A549 (cell line): ENCODE data around the gene NAXD.
A peak's percentile ranks its signal among the peaks of the same experiment; 100 is the strongest.

Experiments
- CBX2 ChIP-seq: fragments of 200-600 bp; sonication (generic); IDR thresholded peaks from 2 replicates; pipeline ENCODE4 v1.6.1; 2016; ENCODE audit warnings: low read depth, mild to moderate bottlenecking, borderline replicate concordance
- HOXB5 ChIP-seq: fragments of 250-450 bp; sonication (Bioruptor Pico); IDR thresholded peaks from 2 replicates; pipeline ENCODE4 v1.5.0; 2020; ENCODE audit warnings: mild to moderate bottlenecking, moderate library complexity
- KDM1A ChIP-seq: fragments of 200-600 bp; sonication (generic); IDR thresholded peaks from 2 replicates; pipeline ENCODE4 v1.6.1; 2016; ENCODE audit warnings: low read depth, mild to moderate bottlenecking
- RCOR1 ChIP-seq: fragments of 150-350 bp; IDR thresholded peaks from 2 replicates; pipeline ENCODE4 v1.6.1; 2014; ENCODE audit warnings: antibody characterized with exemption, low read length, low read depth
- ZNF302 ChIP-seq: fragments of 250-450 bp; sonication (Bioruptor Pico); IDR thresholded peaks from 2 replicates; pipeline ENCODE4 v1.9.0; 2021; ENCODE audit warnings: inconsistent platforms, mild to moderate bottlenecking, moderate library complexity
- TF ChIP-seq, protein P1 (sequence below): fragments of 250-450 bp; sonication (Bioruptor Pico); IDR thresholded peaks from 2 replicates; pipeline ENCODE4 v1.5.0; 2020; ENCODE audit warnings: low read depth, mild to moderate bottlenecking, moderate library complexity
- TF ChIP-seq, protein P2 (sequence below): fragments of 450-650 bp; IDR thresholded peaks from 2 replicates; pipeline ENCODE4 v1.6.1; 2014; ENCODE audit warnings: antibody characterized with exemption
- TF ChIP-seq, protein P3 (sequence below): fragments of >200 bp; sonication (Bioruptor Twin); formaldehyde crosslinking; IDR thresholded peaks from 3 replicates; pipeline ENCODE4 v1.5.1; 2016

DNA sequence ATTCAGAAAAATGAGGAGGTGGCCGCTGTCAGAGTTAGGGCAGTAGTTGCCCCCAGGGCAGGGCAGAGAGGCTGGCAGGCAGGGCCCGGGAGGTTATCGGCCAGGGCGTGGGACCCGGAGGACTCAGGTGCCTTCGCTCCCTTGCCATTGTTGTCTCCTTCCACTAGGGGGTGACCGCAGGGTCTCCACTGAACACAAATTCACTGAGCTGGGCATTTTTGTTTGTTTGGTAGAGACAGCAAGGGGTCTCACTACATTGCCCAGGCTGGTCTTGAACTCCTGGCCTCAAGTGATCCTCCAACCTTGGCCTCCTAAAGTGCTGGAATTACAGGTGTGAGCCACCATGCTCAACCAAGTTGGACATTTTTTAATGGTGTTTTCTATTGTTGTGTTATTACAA, 65.5 kb downstream of the NAXD start:
- TF ChIP-seq, protein P1, sequence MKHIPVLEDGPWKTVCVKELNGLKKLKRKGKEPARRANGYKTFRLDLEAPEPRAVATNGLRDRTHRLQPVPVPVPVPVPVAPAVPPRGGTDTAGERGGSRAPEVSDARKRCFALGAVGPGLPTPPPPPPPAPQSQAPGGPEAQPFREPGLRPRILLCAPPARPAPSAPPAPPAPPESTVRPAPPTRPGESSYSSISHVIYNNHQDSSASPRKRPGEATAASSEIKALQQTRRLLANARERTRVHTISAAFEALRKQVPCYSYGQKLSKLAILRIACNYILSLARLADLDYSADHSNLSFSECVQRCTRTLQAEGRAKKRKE (CRISPR knock-in tag), result no peak
- no peak for TF ChIP-seq CBX2
- TF ChIP-seq KDM1A, result no peak
- TF ChIP-seq ZNF302 (CRISPR knock-in tag), result no peak
- TF ChIP-seq, protein P2, sequence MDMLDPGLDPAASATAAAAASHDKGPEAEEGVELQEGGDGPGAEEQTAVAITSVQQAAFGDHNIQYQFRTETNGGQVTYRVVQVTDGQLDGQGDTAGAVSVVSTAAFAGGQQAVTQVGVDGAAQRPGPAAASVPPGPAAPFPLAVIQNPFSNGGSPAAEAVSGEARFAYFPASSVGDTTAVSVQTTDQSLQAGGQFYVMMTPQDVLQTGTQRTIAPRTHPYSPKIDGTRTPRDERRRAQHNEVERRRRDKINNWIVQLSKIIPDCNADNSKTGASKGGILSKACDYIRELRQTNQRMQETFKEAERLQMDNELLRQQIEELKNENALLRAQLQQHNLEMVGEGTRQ, result no peak
- TF ChIP-seq, protein P3, sequence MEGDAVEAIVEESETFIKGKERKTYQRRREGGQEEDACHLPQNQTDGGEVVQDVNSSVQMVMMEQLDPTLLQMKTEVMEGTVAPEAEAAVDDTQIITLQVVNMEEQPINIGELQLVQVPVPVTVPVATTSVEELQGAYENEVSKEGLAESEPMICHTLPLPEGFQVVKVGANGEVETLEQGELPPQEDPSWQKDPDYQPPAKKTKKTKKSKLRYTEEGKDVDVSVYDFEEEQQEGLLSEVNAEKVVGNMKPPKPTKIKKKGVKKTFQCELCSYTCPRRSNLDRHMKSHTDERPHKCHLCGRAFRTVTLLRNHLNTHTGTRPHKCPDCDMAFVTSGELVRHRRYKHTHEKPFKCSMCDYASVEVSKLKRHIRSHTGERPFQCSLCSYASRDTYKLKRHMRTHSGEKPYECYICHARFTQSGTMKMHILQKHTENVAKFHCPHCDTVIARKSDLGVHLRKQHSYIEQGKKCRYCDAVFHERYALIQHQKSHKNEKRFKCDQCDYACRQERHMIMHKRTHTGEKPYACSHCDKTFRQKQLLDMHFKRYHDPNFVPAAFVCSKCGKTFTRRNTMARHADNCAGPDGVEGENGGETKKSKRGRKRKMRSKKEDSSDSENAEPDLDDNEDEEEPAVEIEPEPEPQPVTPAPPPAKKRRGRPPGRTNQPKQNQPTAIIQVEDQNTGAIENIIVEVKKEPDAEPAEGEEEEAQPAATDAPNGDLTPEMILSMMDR, result peak; percentile 33
- no peak for TF ChIP-seq HOXB5 (CRISPR knock-in tag)
- no peak for TF ChIP-seq RCOR1
